HEK293 (cell line): ENCODE data around the gene VCPKMT.

Experiments used
- CTCF ChIA-PET: fragments of 350-600 bp; formaldehyde crosslinking; extraction: SDS; loops from one replicate; lab custom pipeline; 2021; ENCODE audit warnings: antibody characterized with exemption; lab: Yijun Ruan, JAX
- POLR2A ChIA-PET: fragments of 300-600 bp; formaldehyde crosslinking; extraction: SDS; loops from one replicate; lab custom pipeline; 2020; ENCODE audit warnings: antibody characterized with exemption, inconsistent platforms; lab: Yijun Ruan, JAX
- H3K27ac ChIP-seq: fragments of 200-500 bp; sonication (Bioruptor generic); 2 replicates; pipeline ENCODE4 v1.5.1; 2014; ENCODE audit warnings: low read depth, low read length, control low read depth, inconsistent platforms; ENCODE audit errors: extremely low read depth
- H3K36me3 ChIP-seq, 2 experiments: fragments of 200-500 bp in 1 of 2; sonication (Bioruptor generic) in 1 of 2; 1 replicate in 1 of 2; 2 replicates in 1 of 2; pipeline ENCODE4 v1.5.1; 2014 to 2017; ENCODE audit warnings: inconsistent platforms in 2 of 2, low read length in 2 of 2; ENCODE audit not compliant: control insufficient read depth in 2 of 2, insufficient read depth in 1 of 2
- H3K4me1 ChIP-seq: fragments of 200-500 bp; sonication (Bioruptor generic); 2 replicates; pipeline ENCODE4 v1.5.1; 2014; ENCODE audit warnings: mild to moderate bottlenecking, low read length, inconsistent platforms; ENCODE audit not compliant: control insufficient read depth, insufficient read depth
- H3K4me3 ChIP-seq: 2 replicates; pipeline ENCODE4 v1.5.1; 2011; ENCODE audit warnings: low read depth, mild to moderate bottlenecking, control low read depth, low read length, moderate library complexity
- H3K9me3 ChIP-seq: fragments of 200-500 bp; sonication (Bioruptor generic); 2 replicates; pipeline ENCODE4 v1.5.1; 2014; ENCODE audit warnings: low read depth, low read length, inconsistent platforms; ENCODE audit not compliant: control insufficient read depth, insufficient read depth
- FEZF1 ChIP-seq: fragments of 450-650 bp; formaldehyde crosslinking; IDR thresholded peaks from 2 replicates; pipeline ENCODE4 v1.5.1; 2016; ENCODE audit warnings: missing biosample characterization, missing genetic modification characterization
- GLI2 ChIP-seq: fragments of 450-650 bp; formaldehyde crosslinking; IDR thresholded peaks from 2 replicates; pipeline ENCODE4; 2017; ENCODE audit warnings: missing biosample characterization, missing genetic modification characterization, low read depth, borderline replicate concordance
- HOXC10 ChIP-seq: sonication (generic); formaldehyde crosslinking; IDR thresholded peaks from 2 replicates; pipeline ENCODE4 v1.8.1; 2023; ENCODE audit warnings: mild to moderate bottlenecking, missing genetic modification reagents
- MYNN ChIP-seq: fragments of 450-650 bp; formaldehyde crosslinking; IDR thresholded peaks from 2 replicates; pipeline ENCODE4 v1.5.1; 2016; ENCODE audit warnings: missing biosample characterization, missing genetic modification characterization, borderline replicate concordance
- OSR2 ChIP-seq: fragments of 450-650 bp; formaldehyde crosslinking; IDR thresholded peaks from 2 replicates; pipeline ENCODE4 v1.5.1; 2016; ENCODE audit warnings: missing biosample characterization, missing genetic modification characterization
- OVOL3 ChIP-seq: fragments of 450-650 bp; formaldehyde crosslinking; IDR thresholded peaks from 2 replicates; pipeline ENCODE4 v1.5.1; 2016; ENCODE audit warnings: missing biosample characterization, missing genetic modification characterization
- PRDM1 ChIP-seq: fragments of 450-650 bp; formaldehyde crosslinking; IDR thresholded peaks from 2 replicates; pipeline ENCODE4; 2016; ENCODE audit warnings: missing biosample characterization, missing genetic modification characterization
- WT1 ChIP-seq: fragments of 450-650 bp; formaldehyde crosslinking; IDR thresholded peaks from 2 replicates; pipeline ENCODE4 v1.5.1; 2016; ENCODE audit warnings: missing biosample characterization, missing genetic modification characterization
- YY1 ChIP-seq: fragments of 450-650 bp; formaldehyde crosslinking; IDR thresholded peaks from 2 replicates; pipeline ENCODE4 v1.5.1; 2018; ENCODE audit warnings: missing biosample characterization, missing genetic modification characterization
- ZFP37 ChIP-seq: fragments of 450-650 bp; formaldehyde crosslinking; IDR thresholded peaks from 2 replicates; pipeline ENCODE4 v1.5.1; 2016; ENCODE audit warnings: missing biosample characterization, missing genetic modification characterization
- ZNF10 ChIP-seq: fragments of 450-650 bp; formaldehyde crosslinking; IDR thresholded peaks from 2 replicates; pipeline ENCODE4 v1.5.1; 2017; ENCODE audit warnings: missing biosample characterization, missing genetic modification characterization
- ZNF175 ChIP-seq: fragments of 450-650 bp; formaldehyde crosslinking; IDR thresholded peaks from 2 replicates; pipeline ENCODE4 v1.5.1; 2016; ENCODE audit warnings: missing biosample characterization, missing genetic modification characterization
- ZNF18 ChIP-seq: fragments of 450-650 bp; formaldehyde crosslinking; IDR thresholded peaks from 2 replicates; pipeline ENCODE4 v1.5.1; 2016; ENCODE audit warnings: missing biosample characterization, missing genetic modification characterization
- ZNF292 ChIP-seq: fragments of 450-650 bp; formaldehyde crosslinking; IDR thresholded peaks from 2 replicates; pipeline ENCODE4 v1.5.1; 2016; ENCODE audit warnings: low read depth, missing biosample characterization, missing genetic modification characterization, borderline replicate concordance
- ZNF433 ChIP-seq: fragments of 450-650 bp; formaldehyde crosslinking; IDR thresholded peaks from 2 replicates; pipeline ENCODE4 v1.5.1; 2016; ENCODE audit warnings: missing biosample characterization, missing genetic modification characterization, low read depth
- ZNF473 ChIP-seq: fragments of 450-650 bp; formaldehyde crosslinking; IDR thresholded peaks from 2 replicates; pipeline ENCODE4 v1.5.1; 2017; ENCODE audit warnings: missing biosample characterization, missing genetic modification characterization
- ZNF76 ChIP-seq: fragments of 450-650 bp; formaldehyde crosslinking; IDR thresholded peaks from 2 replicates; pipeline ENCODE4; 2016; ENCODE audit warnings: low read depth, missing biosample characterization, missing genetic modification characterization, borderline replicate concordance
- ZNF837 ChIP-seq: fragments of 450-650 bp; formaldehyde crosslinking; IDR thresholded peaks from 2 replicates; pipeline ENCODE4 v1.5.1; 2016; ENCODE audit warnings: missing biosample characterization, missing genetic modification characterization
- ZSCAN4 ChIP-seq: fragments of 450-650 bp; formaldehyde crosslinking; IDR thresholded peaks from 2 replicates; pipeline ENCODE4 v1.5.1; 2017; ENCODE audit warnings: missing biosample characterization, missing genetic modification characterization
- TF ChIP-seq, protein P1 (sequence below): fragments of 450-650 bp; formaldehyde crosslinking; IDR thresholded peaks from 2 replicates; pipeline ENCODE4 v1.5.1; 2016; ENCODE audit warnings: missing biosample characterization, missing genetic modification characterization
- TF ChIP-seq, protein P2 (sequence below): fragments of 450-650 bp; formaldehyde crosslinking; IDR thresholded peaks from 2 replicates; pipeline ENCODE4 v1.5.1; 2016; ENCODE audit warnings: missing biosample characterization, missing genetic modification characterization

Gene VCPKMT

GRCh38 chr14:50089208-50089607, 27.2 kb downstream of the VCPKMT start:
- Histone ChIP-seq H3K9me3 (no peaks in the 10 kb centered on the region), H3K4me1 (no peaks in the 10 kb centered on the region), H3K36me3 (peaks cover 0 to 5% of the 10 kb centered on the region in 2 experiments; a peak in 1 of 3 replicates), H3K4me3 (no peak overlapping the region), H3K27ac (no peak overlapping the region)
- TF ChIP-seq, protein P1, sequence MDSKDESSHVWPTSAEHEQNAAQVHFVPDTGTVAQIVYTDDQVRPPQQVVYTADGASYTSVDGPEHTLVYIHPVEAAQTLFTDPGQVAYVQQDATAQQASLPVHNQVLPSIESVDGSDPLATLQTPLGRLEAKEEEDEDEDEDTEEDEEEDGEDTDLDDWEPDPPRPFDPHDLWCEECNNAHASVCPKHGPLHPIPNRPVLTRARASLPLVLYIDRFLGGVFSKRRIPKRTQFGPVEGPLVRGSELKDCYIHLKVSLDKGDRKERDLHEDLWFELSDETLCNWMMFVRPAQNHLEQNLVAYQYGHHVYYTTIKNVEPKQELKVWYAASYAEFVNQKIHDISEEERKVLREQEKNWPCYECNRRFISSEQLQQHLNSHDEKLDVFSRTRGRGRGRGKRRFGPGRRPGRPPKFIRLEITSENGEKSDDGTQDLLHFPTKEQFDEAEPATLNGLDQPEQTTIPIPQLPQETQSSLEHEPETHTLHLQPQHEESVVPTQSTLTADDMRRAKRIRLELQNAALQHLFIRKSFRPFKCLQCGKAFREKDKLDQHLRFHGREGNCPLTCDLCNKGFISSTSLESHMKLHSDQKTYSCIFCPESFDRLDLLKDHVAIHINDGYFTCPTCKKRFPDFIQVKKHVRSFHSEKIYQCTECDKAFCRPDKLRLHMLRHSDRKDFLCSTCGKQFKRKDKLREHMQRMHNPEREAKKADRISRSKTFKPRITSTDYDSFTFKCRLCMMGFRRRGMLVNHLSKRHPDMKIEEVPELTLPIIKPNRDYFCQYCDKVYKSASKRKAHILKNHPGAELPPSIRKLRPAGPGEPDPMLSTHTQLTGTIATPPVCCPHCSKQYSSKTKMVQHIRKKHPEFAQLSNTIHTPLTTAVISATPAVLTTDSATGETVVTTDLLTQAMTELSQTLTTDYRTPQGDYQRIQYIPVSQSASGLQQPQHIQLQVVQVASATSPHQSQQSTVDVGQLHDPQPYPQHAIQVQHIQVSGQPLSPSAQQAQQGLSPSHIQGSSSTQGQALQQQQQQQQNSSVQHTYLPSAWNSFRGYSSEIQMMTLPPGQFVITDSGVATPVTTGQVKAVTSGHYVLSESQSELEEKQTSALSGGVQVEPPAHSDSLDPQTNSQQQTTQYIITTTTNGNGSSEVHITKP (tag by site-specific recombination), result no peak
- TF ChIP-seq ZFP37 (tag by site-specific recombination) (no peak), YY1 (tag by site-specific recombination) (no peak), WT1 (tag by site-specific recombination) (no peak)
- POLR2A ChIA-PET, result no interaction called here
- CTCF ChIA-PET, result no interaction called here

DNA sequence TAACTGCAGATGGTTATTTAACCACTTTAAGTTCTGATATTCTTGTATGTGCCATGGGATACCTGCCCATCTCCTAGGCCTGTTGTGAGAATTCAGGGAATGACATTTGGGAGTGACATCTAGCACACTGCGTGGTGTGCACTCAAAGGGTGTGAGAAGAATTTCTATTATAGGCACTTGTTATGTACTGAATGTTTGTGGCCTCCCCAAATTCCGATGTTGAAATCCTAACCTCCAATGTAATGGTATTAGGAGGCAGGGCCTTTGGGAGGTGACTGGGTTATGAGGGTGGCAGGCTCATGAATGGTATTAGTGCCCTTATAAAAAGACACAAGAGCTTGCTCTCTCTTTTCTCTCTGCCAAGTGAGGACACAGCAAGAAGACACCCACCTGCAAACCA, 27.6 kb downstream of the VCPKMT start:
- TF ChIP-seq ZNF76 (no peak), ZSCAN4 (tag by site-specific recombination) (no peak), ZNF10 (no peak), MYNN (tag by site-specific recombination) (no peak), ZNF292 (tag by site-specific recombination) (no peak), OVOL3 (tag by site-specific recombination) (no peak), ZNF175 (no peak), WT1 (tag by site-specific recombination) (no peak), HOXC10 (CRISPR knock-in tag) (no peak), ZNF433 (tag by site-specific recombination) (no peak), ZNF18 (no peak), OSR2 (no peak), ZNF837 (no peak), PRDM1 (tag by site-specific recombination) (no peak), GLI2 (no peak), ZNF473 (no peak), FEZF1 (tag by site-specific recombination) (no peak), YY1 (tag by site-specific recombination) (no peak)
- TF ChIP-seq, protein P2, sequence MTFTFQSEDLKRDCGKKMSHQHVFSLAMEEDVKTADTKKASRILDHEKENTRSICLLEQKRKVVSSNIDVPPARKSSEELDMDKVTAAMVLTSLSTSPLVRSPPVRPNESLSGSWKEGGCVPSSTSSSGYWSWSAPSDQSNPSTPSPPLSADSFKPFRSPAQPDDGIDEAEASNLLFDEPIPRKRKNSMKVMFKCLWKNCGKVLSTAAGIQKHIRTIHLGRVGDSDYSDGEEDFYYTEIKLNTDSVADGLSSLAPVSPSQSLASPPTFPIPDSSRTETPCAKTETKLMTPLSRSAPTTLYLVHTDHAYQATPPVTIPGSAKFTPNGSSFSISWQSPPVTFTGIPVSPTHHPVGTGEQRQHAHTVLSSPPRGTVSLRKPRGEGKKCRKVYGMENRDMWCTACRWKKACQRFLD (tag by site-specific recombination), result no peak
- H3K4me1 ChIP-seq, result no peaks in the 10 kb centered on the region
- H3K36me3 ChIP-seq, result peaks cover 0 to 5% of the 10 kb centered on the region in 2 experiments; a peak in 1 of 3 replicates
- H3K4me3 ChIP-seq, result no peak overlapping the region
- ChIA-PET POLR2A (no interaction called here), CTCF (no interaction called here)
- no peaks in the 10 kb centered on the region for H3K9me3 ChIP-seq
- H3K27ac ChIP-seq, result no peak overlapping the region
